SU-DHL-6 (cell line): ENCODE data around the gene EXD2.

Experiments used
- EZH2phosphoT487 ChIP-seq: fragments of 200-600 bp; sonication (generic), shearing (Covaris generic); conservative IDR thresholded peaks from 2 replicates; pipeline ENCODE4 v1.6.1; 2018; ENCODE audit warnings: mild to moderate bottlenecking, antibody characterized with exemption, low read length, moderate library complexity, mixed read lengths
- TF ChIP-seq, protein P1 (sequence below): fragments of 200-600 bp; sonication (generic); IDR thresholded peaks from one replicate; pipeline ENCODE4 v1.5.1; 2017; ENCODE audit warnings: antibody characterized with exemption, mild to moderate bottlenecking, low read length, moderate library complexity; ENCODE audit not compliant: insufficient read depth, poor library complexity, severe bottlenecking

- TF ChIP-seq, protein P1, sequence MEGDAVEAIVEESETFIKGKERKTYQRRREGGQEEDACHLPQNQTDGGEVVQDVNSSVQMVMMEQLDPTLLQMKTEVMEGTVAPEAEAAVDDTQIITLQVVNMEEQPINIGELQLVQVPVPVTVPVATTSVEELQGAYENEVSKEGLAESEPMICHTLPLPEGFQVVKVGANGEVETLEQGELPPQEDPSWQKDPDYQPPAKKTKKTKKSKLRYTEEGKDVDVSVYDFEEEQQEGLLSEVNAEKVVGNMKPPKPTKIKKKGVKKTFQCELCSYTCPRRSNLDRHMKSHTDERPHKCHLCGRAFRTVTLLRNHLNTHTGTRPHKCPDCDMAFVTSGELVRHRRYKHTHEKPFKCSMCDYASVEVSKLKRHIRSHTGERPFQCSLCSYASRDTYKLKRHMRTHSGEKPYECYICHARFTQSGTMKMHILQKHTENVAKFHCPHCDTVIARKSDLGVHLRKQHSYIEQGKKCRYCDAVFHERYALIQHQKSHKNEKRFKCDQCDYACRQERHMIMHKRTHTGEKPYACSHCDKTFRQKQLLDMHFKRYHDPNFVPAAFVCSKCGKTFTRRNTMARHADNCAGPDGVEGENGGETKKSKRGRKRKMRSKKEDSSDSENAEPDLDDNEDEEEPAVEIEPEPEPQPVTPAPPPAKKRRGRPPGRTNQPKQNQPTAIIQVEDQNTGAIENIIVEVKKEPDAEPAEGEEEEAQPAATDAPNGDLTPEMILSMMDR: no peak
- TF ChIP-seq EZH2phosphoT487: no peak
Observed at GRCh38 chr14:69153873-69154270, 37.4 kb upstream of the EXD2 start.
